HCT116 (cell line): ENCODE data around the gene PCGF5.

ENCODE experiments used
- JUND ChIP-seq: IDR thresholded peaks from 2 replicates; pipeline ENCODE4 v1.6.1; 2012
- POLR2A ChIP-seq: IDR thresholded peaks from 2 replicates; pipeline ENCODE4 v1.7.0; 2011; ENCODE audit warnings: borderline replicate concordance; ENCODE audit not compliant: insufficient read depth, insufficient read length; ENCODE audit errors: extremely low read depth
- TF ChIP-seq, protein P1 (sequence below): IDR thresholded peaks from 2 replicates; pipeline ENCODE4 v1.6.1; 2012
- TF ChIP-seq, protein P2 (sequence below), 3 experiments: fragments of 200-600 bp in 1 of 3; sonication (generic) in 1 of 3; IDR thresholded peaks in 2 of 3; conservative IDR thresholded peaks in 1 of 3; 2 replicates each; pipeline ENCODE4 v1.5.1; 2012 to 2017; ENCODE audit warnings: low read depth in 2 of 3, low read length in 2 of 3, antibody characterized with exemption in 1 of 3, borderline replicate concordance in 1 of 3, control low read depth in 1 of 3, mild to moderate bottlenecking in 1 of 3, mixed read lengths in 1 of 3, mixed run types in 1 of 3, moderate library complexity in 1 of 3; ENCODE audit not compliant: insufficient read depth in 1 of 3

DNA sequence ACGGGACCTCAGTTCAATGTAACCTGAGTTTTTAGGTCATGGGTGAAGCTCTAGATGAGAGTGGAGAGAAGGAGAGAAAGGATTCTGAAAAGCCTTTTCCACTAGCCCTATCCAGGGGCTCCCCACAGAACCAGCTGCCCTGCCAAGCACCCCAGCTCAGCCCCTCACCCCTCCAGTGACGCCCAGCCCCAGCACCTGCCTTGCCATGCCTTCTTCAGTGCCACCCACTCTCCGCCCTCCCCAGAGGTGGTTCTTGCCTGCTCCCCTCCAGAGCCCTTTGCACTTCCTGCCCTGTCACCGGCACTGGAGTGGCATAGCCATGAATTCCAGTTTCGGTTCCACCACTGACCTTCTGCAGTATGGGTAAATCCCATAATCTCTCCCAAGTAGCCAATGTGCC lies 70.1 kb downstream of the PCGF5 start:
- TF ChIP-seq, protein P1, sequence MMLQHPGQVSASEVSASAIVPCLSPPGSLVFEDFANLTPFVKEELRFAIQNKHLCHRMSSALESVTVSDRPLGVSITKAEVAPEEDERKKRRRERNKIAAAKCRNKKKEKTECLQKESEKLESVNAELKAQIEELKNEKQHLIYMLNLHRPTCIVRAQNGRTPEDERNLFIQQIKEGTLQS: no peak
- TF ChIP-seq, protein P2, sequence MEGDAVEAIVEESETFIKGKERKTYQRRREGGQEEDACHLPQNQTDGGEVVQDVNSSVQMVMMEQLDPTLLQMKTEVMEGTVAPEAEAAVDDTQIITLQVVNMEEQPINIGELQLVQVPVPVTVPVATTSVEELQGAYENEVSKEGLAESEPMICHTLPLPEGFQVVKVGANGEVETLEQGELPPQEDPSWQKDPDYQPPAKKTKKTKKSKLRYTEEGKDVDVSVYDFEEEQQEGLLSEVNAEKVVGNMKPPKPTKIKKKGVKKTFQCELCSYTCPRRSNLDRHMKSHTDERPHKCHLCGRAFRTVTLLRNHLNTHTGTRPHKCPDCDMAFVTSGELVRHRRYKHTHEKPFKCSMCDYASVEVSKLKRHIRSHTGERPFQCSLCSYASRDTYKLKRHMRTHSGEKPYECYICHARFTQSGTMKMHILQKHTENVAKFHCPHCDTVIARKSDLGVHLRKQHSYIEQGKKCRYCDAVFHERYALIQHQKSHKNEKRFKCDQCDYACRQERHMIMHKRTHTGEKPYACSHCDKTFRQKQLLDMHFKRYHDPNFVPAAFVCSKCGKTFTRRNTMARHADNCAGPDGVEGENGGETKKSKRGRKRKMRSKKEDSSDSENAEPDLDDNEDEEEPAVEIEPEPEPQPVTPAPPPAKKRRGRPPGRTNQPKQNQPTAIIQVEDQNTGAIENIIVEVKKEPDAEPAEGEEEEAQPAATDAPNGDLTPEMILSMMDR (IDR thresholded peaks at IDR 0.05 in 2 of 3, conservative IDR thresholded peaks at IDR 0.05 in 1 of 3; ENCODE audit: borderline replicate concordance in 1 of 3, insufficient read depth in 1 of 3, low read depth in 2 of 3, low read length in 2 of 3): no peak
- TF ChIP-seq POLR2A (no peak), JUND (no peak)
